Femur (tissue), 1 donor: ENCODE measurements around the gene FOXL1.

Source experiments
- DNase-seq: peaks from one replicate; pipeline ENCODE4 v3.0.0-alpha.2; 2017

Gene FOXL1

DNA sequence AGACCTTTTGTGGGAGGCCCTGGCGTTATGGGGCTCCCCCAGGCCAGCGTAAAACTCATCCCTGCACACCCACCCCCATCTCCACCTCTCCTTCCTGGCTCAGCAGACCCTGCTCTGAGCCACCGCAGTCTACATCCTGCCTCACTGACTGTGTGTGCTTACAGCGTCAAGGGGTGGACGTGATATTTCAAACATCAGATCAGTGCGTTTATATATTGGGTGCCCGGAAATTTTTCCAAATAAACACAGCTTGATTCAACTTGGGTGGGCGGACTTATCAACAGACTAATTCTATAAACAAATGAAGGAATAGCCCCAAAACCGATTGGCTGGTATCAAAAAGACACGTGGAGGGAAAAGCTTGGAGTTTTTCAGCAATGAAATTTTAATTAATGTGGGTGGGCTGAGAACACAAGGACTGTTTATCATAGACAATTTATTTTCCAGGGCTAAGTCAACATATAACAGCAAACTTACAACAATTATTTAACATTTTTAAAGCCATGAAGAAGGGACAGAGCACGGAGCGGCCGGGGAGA is at the start of gene FOXL1:
Gene FOXL1 (plus strand): TSS at position 489 of the 539 bp plus-strand sequence. CDS start 175 bp downstream, outside the sequence.
- DNase-seq, result no peak

- no peak for DNase-seq
These were observed 49.2 kb upstream of the FOXL1 start for GRCh38 chr16:86529160-86529559.

- DNase-seq, result no peak
These were observed 47.8 kb upstream of the FOXL1 start for GRCh38 chr16:86530251-86531190.

DNA sequence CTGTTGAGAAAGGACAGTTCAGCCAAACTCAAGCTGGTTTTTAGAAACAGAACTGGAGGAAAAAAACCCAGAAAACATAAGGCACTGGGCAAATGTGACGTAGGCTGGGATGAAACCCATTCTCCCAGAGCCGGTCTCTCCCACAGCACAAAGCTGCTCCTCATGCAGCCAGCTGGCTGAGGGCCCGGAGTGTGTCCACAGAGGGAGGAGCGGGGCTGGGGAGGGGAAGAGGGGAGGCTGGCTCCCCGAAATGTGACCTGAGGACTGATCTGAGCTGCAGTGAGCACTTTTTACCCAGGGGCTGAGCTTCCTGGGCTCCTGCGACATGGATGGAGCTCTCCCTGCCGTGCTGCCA is 47.2 kb upstream of the FOXL1 start:
- DNase-seq, result peak; percentile 85

GRCh38 chr16:86531641-86532525 is 46.5 kb upstream of the FOXL1 start:
- no peak for DNase-seq

- no peak for DNase-seq
These were observed 45.9 kb upstream of the FOXL1 start for GRCh38 chr16:86532526-86532815.

GRCh38 chr16:86533076-86533475 is 45.3 kb upstream of the FOXL1 start:
- no peak for DNase-seq

GRCh38 chr16:86533767-86534351 is 44.5 kb upstream of the FOXL1 start:
- no peak for DNase-seq

DNA sequence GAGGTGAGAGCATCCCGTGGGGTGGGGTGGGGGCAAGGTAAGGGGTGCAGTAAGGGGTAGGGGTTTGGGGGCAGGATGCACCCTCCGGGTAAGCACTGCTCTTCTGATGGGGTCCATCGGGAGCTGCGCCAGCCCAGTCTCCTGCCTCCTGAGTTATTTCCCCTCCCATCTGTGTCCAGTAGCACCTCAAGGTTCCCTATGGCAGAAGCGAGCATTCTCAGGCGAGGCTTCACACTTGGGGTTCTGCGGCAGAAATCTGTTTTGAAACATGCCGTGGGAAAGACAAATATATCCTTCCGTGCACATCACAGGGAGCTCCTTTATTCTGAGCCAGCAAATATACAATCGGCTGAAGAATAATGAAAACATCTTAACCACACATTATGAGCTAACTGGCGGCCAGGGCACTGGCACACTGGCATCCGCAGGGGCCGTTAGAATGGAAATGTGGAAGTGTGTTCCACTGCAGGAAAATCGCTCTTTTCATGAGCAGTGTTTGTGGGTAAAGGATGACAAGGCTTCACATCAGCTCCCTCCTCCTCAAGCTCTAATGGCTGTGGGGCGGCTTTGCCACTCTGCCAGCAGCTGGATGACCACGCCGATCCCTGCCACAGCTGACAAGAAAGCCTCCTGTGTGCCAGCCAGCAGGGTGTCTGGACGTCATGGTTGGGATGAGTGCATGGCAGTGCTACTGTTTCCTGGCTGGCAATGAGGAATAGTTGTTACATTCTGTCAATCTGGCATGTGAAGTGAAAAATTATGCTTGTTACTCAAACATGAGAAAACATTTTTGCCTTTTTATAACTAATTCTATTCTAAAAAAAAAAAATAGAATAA is 43.4 kb upstream of the FOXL1 start:
- DNase-seq, result no peak

- DNase-seq, result no peak
These were observed 41.7 kb upstream of the FOXL1 start for GRCh38 chr16:86536621-86537020.

GRCh38 chr16:86537486-86537885 is 40.9 kb upstream of the FOXL1 start:
- no peak for DNase-seq

DNA sequence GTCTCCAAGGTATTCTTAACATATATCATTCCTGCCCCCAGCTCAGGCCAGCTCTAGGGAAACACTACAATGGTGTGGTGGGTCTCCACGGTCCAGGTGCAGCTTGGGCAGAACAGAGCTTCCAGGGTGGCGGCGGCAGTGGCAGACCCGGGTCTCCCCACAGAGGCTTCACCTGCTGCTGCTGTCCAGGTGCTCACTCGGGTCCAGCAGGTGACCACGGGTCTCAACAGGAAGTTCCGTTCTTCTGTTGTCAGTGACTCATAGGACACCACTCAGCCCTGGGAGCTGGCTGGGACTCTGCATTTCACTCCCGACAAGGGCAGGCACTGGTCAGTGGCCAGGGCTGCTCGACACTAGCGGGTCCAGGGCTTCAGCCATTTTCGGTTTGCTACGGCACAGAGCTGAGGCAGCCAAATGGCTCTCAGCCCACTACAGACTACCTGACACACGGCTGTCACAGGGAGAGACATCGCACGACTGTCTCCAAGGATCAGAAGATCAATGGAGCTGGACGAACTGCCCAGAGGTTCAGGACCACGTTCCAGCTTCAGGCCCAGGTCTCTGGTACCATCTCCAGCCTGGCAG is 40.1 kb upstream of the FOXL1 start:
- no peak for DNase-seq

DNA sequence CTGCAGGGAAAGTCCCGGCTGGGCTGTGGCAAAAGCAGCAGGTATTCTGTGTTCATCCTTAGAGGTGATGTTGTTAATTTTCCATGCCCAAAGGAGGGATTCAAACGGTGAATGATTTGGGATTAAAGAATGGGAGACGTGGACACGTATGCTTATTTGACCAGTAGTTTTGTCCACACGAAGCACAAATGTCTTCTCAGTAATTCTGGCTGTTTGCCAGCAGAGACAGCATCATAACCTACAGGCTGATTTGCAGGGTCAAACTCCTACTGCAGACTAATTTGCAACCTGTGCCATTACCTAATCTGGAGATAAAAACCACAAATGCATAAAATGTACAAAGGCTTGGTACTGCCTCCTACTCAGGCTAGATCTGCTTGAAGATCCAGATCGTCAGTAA is 37.5 kb upstream of the FOXL1 start:
- no peak for DNase-seq

GRCh38 chr16:86541560-86541959 is 36.8 kb upstream of the FOXL1 start:
- DNase-seq, result no peak

GRCh38 chr16:86542756-86543750 is 35.3 kb upstream of the FOXL1 start:
- no peak for DNase-seq

GRCh38 chr16:86545481-86545880 is 32.9 kb upstream of the FOXL1 start:
- DNase-seq, result no peak

- DNase-seq, result no peak
These were observed 32.3 kb upstream of the FOXL1 start for GRCh38 chr16:86545954-86546637.

- DNase-seq, result no peak
These were observed 31.7 kb upstream of the FOXL1 start for GRCh38 chr16:86546638-86547013.

- no peak for DNase-seq
These were observed 31.1 kb upstream of the FOXL1 start for GRCh38 chr16:86547286-86547685.
